GM12891 (cell line): ENCODE data around the gene AP5B1.

Experiments used
- POLR2A ChIP-seq: IDR thresholded peaks from 2 replicates; pipeline ENCODE4 v1.6.1; 2011; ENCODE audit warnings: low read depth, low read length, control low read depth
- TAF1 ChIP-seq: IDR thresholded peaks from 2 replicates; pipeline ENCODE4 v1.6.1; 2011; ENCODE audit warnings: low read depth, low read length, control low read depth

DNA sequence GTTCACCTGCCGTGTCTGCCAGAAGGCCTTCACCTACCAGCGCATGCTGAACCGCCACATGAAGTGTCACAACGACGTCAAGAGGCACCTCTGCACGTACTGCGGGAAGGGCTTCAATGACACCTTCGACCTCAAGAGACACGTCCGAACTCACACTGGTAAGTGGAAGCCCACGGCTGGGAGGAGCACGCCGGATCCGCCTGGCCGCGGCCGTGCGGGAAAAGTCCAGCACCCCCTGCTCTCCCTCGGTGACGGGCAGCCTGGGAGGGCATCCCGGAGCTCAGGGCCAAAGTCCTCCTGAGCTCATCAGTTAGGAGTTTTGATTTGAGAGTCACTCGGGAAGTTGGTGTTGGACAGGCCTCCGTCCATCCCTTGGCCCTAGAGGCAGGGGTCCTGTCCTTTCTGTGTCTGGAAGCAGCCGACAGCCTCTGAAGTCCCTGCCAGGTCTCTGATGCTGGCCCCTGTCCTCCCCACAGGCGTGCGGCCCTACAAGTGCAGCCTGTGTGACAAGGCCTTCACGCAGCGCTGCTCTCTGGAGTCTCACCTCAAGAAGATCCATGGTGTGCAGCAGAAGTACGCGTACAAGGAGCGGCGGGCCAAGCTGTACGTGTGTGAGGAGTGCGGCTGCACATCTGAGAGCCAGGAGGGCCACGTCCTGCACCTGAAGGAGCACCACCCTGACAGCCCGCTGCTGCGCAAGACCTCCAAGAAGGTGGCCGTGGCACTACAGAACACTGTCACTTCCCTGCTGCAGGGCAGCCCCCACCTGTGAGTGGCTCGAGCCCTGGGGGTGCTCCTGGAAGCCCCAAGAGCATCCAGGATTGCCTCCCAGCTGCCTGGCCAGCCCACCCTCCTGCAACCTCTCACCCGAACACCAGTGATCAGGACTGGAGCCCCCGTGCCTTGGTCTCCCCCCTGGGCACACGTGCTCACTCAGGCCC lies 14.1 kb upstream of the AP5B1 start:
- TF ChIP-seq TAF1, result no peak
- TF ChIP-seq POLR2A, result no peak
